NCI-H226 (cell line): ENCODE results near the gene RGS16.

Experiments
- DNase-seq: peaks from one replicate; pipeline ENCODE4 v3.0.0-alpha.2; 2015

The RGS16 gene

GRCh38 chr1:182629080-182629479 lies 24.9 kb upstream of the RGS16 start:
- no peak for DNase-seq

- no peak for DNase-seq
Measured at GRCh38 chr1:182628657-182629056, 24.5 kb upstream of the RGS16 start.

- no peak for DNase-seq
Measured at GRCh38 chr1:182627622-182628021, 23.4 kb upstream of the RGS16 start.

GRCh38 chr1:182626527-182626926 lies 22.3 kb upstream of the RGS16 start:
- DNase-seq = no peak

- no peak for DNase-seq
Measured at GRCh38 chr1:182625719-182626504, 21.7 kb upstream of the RGS16 start.

- no peak for DNase-seq
Measured at GRCh38 chr1:182625024-182625423, 20.8 kb upstream of the RGS16 start.

- no peak for DNase-seq
Measured at GRCh38 chr1:182624577-182624976, 20.4 kb upstream of the RGS16 start.

GRCh38 chr1:182622901-182623528 lies 18.8 kb upstream of the RGS16 start:
- DNase-seq = no peak

GRCh38 chr1:182621906-182622305 lies 17.7 kb upstream of the RGS16 start:
- DNase-seq = no peak

GRCh38 chr1:182620924-182621585 lies 16.9 kb upstream of the RGS16 start:
- DNase-seq = no peak

GRCh38 chr1:182617734-182618351 lies 13.7 kb upstream of the RGS16 start:
- DNase-seq = no peak

- no peak for DNase-seq
Measured at GRCh38 chr1:182617014-182617429, 12.8 kb upstream of the RGS16 start.

- DNase-seq = no peak
Measured at GRCh38 chr1:182616130-182617013, 12.2 kb upstream of the RGS16 start.

- no peak for DNase-seq
Measured at GRCh38 chr1:182615468-182616129, 11.4 kb upstream of the RGS16 start.

- no peak for DNase-seq
Measured at GRCh38 chr1:182614796-182615454, 10.7 kb upstream of the RGS16 start.

GRCh38 chr1:182611787-182612186 lies 7.6 kb upstream of the RGS16 start:
- DNase-seq = no peak

- DNase-seq = no peak
Measured at GRCh38 chr1:182611326-182611725, 7.1 kb upstream of the RGS16 start.

GRCh38 chr1:182610606-182611194 lies 6.5 kb upstream of the RGS16 start:
- DNase-seq = no peak

- DNase-seq = no peak
Measured at GRCh38 chr1:182608845-182609610, 4.8 kb upstream of the RGS16 start.

GRCh38 chr1:182608236-182608635 lies 4.0 kb upstream of the RGS16 start:
- no peak for DNase-seq
